DND-41 (cell line): ENCODE data around the gene MTM1.

ENCODE experiments used
- ATAC-seq: fragments of 200-7000 bp; cut with Tn5 transposase; 3 replicates; pipeline ENCODE4 v1.9.1; 2021; ENCODE audit warnings: low read depth; ENCODE audit not compliant: insufficient read depth
- DNase-seq: peaks from one replicate; pipeline ENCODE4 v3.0.0-alpha.2; 2020
- H2AFZ ChIP-seq: 2 replicates; pipeline ENCODE4 v1.6.0; 2012; ENCODE audit warnings: low read depth, low read length
- H3K27ac ChIP-seq: 2 replicates; pipeline ENCODE4 v1.5.1; 2012; ENCODE audit warnings: low read length, inconsistent platforms
- H3K27me3 ChIP-seq: fragments of 200-600 bp; sonication (generic); 2 replicates; pipeline ENCODE4 v1.6.0; 2012; ENCODE audit warnings: low read length, mild to moderate bottlenecking, inconsistent platforms; ENCODE audit not compliant: insufficient read depth, poor library complexity
- H3K36me3 ChIP-seq: 2 replicates; pipeline ENCODE4 v1.5.1; 2012; ENCODE audit warnings: low read length, inconsistent platforms; ENCODE audit not compliant: insufficient read depth
- H3K4me1 ChIP-seq: 2 replicates; pipeline ENCODE4 v1.5.1; 2012; ENCODE audit warnings: mild to moderate bottlenecking, low read length; ENCODE audit not compliant: insufficient read depth
- H3K4me2 ChIP-seq: 2 replicates; pipeline ENCODE4 v1.6.0; 2012; ENCODE audit warnings: mild to moderate bottlenecking, moderate library complexity, low read length, inconsistent platforms; ENCODE audit not compliant: insufficient read depth
- H3K4me3 ChIP-seq, 2 experiments: fragments of 200-600 bp in 1 of 2; shearing (Covaris generic) in 1 of 2; 2 replicates each; pipeline ENCODE4 v1.5.1; 2012 to 2016; ENCODE audit warnings: inconsistent platforms in 2 of 2, low read length in 2 of 2, mild to moderate bottlenecking in 2 of 2, low read depth in 1 of 2, moderate library complexity in 1 of 2
- H3K79me2 ChIP-seq: 2 replicates; pipeline ENCODE4 v1.6.0; 2012; ENCODE audit warnings: low read length, inconsistent platforms; ENCODE audit not compliant: insufficient read depth
- H3K9ac ChIP-seq: 2 replicates; pipeline ENCODE4 v1.6.0; 2012; ENCODE audit warnings: low read depth, mild to moderate bottlenecking, inconsistent platforms, low read length, moderate library complexity
- H3K9me3 ChIP-seq: 2 replicates; pipeline ENCODE4 v1.5.1; 2012; ENCODE audit warnings: low read length, moderate library complexity, mild to moderate bottlenecking, inconsistent platforms; ENCODE audit not compliant: insufficient read depth, severe bottlenecking
- H4K20me1 ChIP-seq: 2 replicates; pipeline ENCODE4 v1.6.0; 2012; ENCODE audit warnings: low read length; ENCODE audit not compliant: insufficient read depth
- EZH2 ChIP-seq: IDR thresholded peaks from 3 replicates; pipeline ENCODE4 v1.6.1; 2012; ENCODE audit warnings: borderline replicate concordance, low read depth, mild to moderate bottlenecking, moderate library complexity, low read length, inconsistent platforms; ENCODE audit not compliant: severe bottlenecking
- TF ChIP-seq, protein P1 (sequence below): IDR thresholded peaks from 2 replicates; pipeline ENCODE4 v1.5.1; 2012; ENCODE audit warnings: borderline replicate concordance, low read length, moderate library complexity, mild to moderate bottlenecking; ENCODE audit not compliant: poor library complexity, severe bottlenecking; ENCODE audit errors: extremely low read depth

MTM1 gene

DNA sequence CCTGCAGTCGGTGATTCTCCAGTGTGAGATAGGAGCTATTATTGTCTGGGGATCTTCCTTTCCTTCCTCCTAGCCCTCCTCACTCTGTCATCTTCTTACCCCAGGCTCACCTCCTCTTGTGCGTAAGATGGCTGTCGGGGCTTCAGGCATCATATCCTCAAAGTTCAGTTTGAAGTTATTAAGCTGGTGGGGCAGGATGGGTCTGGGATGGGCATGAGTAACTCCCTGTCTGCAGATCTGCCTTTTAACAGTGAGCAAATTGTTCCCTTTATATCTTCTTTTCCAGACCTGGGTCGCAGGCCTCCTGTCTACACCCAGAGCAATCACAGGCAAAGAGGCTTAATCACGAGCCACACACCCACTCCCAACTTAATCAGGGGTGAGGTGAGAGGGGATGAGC is 123.9 kb downstream of the MTM1 start:
- peak overlapping the region; percentile 38 to 57; a peak in 3 of 4 replicates for H3K4me3 ChIP-seq
- no peaks in the 10 kb centered on the region for H4K20me1 ChIP-seq
- peak overlapping the region; percentile 79 for H3K9ac ChIP-seq
- peaks cover 45% of the 10 kb centered on the region for H3K79me2 ChIP-seq
- H3K4me2 ChIP-seq = peak overlapping the region; percentile 66
- TF ChIP-seq, protein P1, sequence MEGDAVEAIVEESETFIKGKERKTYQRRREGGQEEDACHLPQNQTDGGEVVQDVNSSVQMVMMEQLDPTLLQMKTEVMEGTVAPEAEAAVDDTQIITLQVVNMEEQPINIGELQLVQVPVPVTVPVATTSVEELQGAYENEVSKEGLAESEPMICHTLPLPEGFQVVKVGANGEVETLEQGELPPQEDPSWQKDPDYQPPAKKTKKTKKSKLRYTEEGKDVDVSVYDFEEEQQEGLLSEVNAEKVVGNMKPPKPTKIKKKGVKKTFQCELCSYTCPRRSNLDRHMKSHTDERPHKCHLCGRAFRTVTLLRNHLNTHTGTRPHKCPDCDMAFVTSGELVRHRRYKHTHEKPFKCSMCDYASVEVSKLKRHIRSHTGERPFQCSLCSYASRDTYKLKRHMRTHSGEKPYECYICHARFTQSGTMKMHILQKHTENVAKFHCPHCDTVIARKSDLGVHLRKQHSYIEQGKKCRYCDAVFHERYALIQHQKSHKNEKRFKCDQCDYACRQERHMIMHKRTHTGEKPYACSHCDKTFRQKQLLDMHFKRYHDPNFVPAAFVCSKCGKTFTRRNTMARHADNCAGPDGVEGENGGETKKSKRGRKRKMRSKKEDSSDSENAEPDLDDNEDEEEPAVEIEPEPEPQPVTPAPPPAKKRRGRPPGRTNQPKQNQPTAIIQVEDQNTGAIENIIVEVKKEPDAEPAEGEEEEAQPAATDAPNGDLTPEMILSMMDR = no peak
- no peak for TF ChIP-seq EZH2
- peak overlapping the region; percentile 53 for H2AFZ ChIP-seq
- H3K9me3 ChIP-seq = no peaks in the 10 kb centered on the region
- H3K27ac ChIP-seq = peak overlapping the region; percentile 99
- peaks cover 76% of the 10 kb centered on the region for H3K4me1 ChIP-seq
- ATAC-seq = peak; percentile 17
- H3K27me3 ChIP-seq = no peaks in the 10 kb centered on the region
- peak; percentile 49 for DNase-seq
- peaks cover 9% of the 10 kb centered on the region; the same call in 1 of the 2 replicates for H3K36me3 ChIP-seq

DNA sequence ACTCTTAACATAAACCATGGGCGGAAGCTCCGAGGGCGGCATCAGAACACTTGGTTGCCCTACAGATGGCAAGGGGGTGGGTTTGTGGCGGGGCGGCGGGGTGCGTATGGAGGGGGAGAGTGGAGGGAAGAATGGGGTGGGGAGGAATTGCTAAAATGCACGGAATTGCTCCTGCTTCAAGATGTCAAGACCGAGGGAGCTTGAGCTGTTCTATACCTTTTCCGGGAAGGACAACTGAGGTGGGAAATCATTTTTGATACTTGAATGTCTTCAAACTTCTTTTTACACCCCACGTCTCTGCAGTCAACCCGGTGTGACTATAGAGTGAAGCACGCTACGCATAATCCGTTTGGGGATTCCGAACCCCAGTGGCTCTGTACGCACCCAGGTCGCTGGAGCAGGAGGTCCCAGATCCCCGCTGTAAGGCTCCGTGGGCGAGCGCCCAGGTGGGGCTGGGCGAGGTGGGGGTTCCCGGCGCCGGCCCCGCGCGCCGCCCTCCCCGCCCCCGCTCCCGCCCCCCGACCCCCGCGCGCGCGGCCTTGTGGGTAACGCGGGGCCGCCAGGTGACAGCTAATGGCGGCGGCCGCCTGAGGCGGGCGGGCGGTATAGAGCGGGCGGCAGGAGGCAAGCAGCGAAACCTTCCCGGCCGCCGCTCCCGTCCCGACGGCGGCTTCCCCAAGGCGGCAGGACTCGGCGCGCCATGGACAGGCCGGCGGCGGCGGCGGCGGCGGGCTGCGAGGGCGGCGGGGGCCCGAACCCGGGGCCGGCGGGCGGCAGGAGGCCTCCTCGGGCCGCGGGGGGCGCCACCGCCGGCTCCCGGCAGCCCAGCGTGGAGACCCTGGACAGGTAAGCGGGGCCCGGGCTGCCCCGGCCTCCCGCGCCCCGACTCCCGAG is 124.7 kb downstream of the MTM1 start, which contains the start of gene MTMR1:
MTMR1 (plus strand) TSS at position 566 of the 894 bp plus-strand sequence; CDS start at position 701, 135 bp downstream.
- Histone ChIP-seq H3K4me1 (peaks cover 82% of the 10 kb centered on the region), H3K27me3 (no peaks in the 10 kb centered on the region), H3K4me2 (peak within 1 kb of the TSS; percentile 66), H3K79me2 (peaks cover 52% of the 10 kb centered on the region), H4K20me1 (peaks cover 3% of the 10 kb centered on the region; the same call in 1 of the 2 replicates), H3K36me3 (peaks cover 15% of the 10 kb centered on the region; the same call in 1 of the 2 replicates), H2AFZ (peak within 1 kb of the TSS; percentile 68), H3K9ac (peak within 1 kb of the TSS; percentile 79), H3K27ac (peak within 1 kb of the TSS; percentile 99), H3K9me3 (no peaks in the 10 kb centered on the region), H3K4me3 (peak within 1 kb of the TSS; percentile 38 to 57; a peak in 3 of 4 replicates)
- TF ChIP-seq EZH2 = no peak
- TF ChIP-seq, protein P1 = no peak
- DNase-seq (peak; percentile 76), ATAC-seq (peak; percentile 53)

DNA sequence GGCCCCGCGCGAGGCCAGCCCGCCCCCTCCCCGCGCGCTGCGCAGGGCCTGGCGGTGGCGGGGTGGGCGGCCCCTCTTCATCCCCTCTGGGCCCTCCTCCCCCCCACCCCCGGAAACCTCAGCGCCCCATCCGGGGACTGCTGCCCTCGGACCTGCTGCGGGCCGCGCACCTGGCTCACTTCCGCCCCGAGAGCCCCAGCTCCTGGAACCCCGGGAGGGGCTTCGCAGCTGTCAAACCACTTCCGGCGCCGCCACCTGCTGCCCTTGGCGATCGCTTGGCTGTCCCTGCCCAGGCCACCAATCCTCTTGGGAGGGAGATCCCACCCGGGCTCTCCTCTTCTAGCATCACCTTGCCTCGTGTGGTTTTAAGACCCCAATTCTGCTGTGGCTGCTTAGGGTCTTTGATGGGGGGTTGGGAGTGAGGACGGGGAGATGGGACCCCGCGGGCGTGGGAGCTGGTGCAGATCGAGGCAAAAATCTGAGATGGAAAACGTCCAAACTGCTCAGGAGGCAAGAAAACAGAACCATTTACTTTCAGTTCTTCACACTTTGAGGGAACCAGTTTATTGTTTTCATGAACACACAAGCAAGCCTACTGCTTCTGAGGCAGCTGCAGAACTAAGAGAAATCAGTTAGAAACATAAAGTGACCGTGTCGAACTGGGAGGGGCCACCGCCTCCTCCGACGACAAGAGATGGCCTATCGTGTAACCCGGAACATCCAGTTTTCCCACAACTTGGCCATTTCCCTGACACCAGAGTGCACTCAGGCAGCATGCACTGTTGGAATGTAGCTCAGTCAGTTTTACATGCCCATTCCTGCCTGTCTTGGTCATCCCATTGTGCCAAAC is 125.5 kb downstream of the MTM1 start:
- peaks cover 15% of the 10 kb centered on the region for H3K36me3 ChIP-seq
- TF ChIP-seq, protein P1 = no peak
- TF ChIP-seq EZH2 = no peak
- H3K4me1 ChIP-seq = peaks cover 77% of the 10 kb centered on the region

More for the DNA sequence above, 125.5 kb downstream of the MTM1 start:
- H4K20me1 ChIP-seq = peaks cover 3% of the 10 kb centered on the region; the same call in 1 of the 2 replicates
- H3K27me3 ChIP-seq = no peaks in the 10 kb centered on the region
- peaks cover 61% of the 10 kb centered on the region for H3K79me2 ChIP-seq
- peak overlapping the region; percentile 87 for H3K27ac ChIP-seq
- peak; percentile 71 for ATAC-seq
- peak overlapping the region; percentile 35 to 57; a peak in 3 of 4 replicates for H3K4me3 ChIP-seq
- H3K9ac ChIP-seq = peak overlapping the region; percentile 79
- H2AFZ ChIP-seq = peak overlapping the region; percentile 7; the same call in 1 of the 2 replicates
- DNase-seq = peak; percentile 93
- peak overlapping the region; percentile 66 for H3K4me2 ChIP-seq
- H3K9me3 ChIP-seq = no peaks in the 10 kb centered on the region
